GM18507 (cell line): ENCODE measurements around the gene WDR74.

ENCODE experiments used
- DNase-seq: peaks from one replicate; pipeline ENCODE4 v3.0.0; 2011; ENCODE audit warnings: low read depth; ENCODE audit not compliant: insufficient read length; ENCODE audit errors: extremely low spot score
- FAIRE-seq: peaks from 2 replicates; lab custom pipeline; 2011; peaks lifted over from hg19 to GRCh38; lab: Jason Lieb, UNC

WDR74 gene

GRCh38 chr11:62805076-62805892 lies 34.1 kb downstream of the WDR74 start, which contains the start of gene NXF1:
Gene NXF1, minus strand, starts transcription at chr11:62805440. Its CDS starts 84 bp downstream, at chr11:62805356.
- peak; percentile 85 for FAIRE-seq
- peak; percentile 98 for DNase-seq

- FAIRE-seq (peak; percentile 47), DNase-seq (no peak)
These were observed 34.9 kb downstream of the WDR74 start for GRCh38 chr11:62804310-62805075.

GRCh38 chr11:62801071-62801470 lies 38.3 kb downstream of the WDR74 start:
- FAIRE-seq (no peak), DNase-seq (no peak)

GRCh38 chr11:62799486-62799885 lies 39.9 kb downstream of the WDR74 start:
- DNase-seq (no peak), FAIRE-seq (no peak)

- DNase-seq (no peak), FAIRE-seq (no peak)
These were observed 43.1 kb downstream of the WDR74 start for GRCh38 chr11:62796281-62796680.

GRCh38 chr11:62794201-62794775 lies 45.1 kb downstream of the WDR74 start:
- no peak for FAIRE-seq
- DNase-seq: no peak

- DNase-seq (no peak), FAIRE-seq (no peak)
These were observed 47.2 kb downstream of the WDR74 start for GRCh38 chr11:62792202-62792575.

- DNase-seq (peak; percentile 83), FAIRE-seq (peak; percentile 73)
These were observed 47.7 kb downstream of the WDR74 start, which contains the start of gene TMEM223 for GRCh38 chr11:62791501-62792201. Gene TMEM223, minus strand, starts transcription at chr11:62792006. Its CDS starts 12 bp downstream, at chr11:62791994.

- DNase-seq (no peak), FAIRE-seq (no peak)
These were observed 49.8 kb downstream of the WDR74 start for GRCh38 chr11:62789576-62789975.

- no peak for DNase-seq
- FAIRE-seq: no peak
These were observed 50.4 kb downstream of the WDR74 start for GRCh38 chr11:62788991-62789390.

- FAIRE-seq (peak; percentile 87), DNase-seq (peak; percentile 92)
These were observed 52.2 kb downstream of the WDR74 start, which contains the start of gene TMEM179B for GRCh38 chr11:62787005-62787759. Gene TMEM179B, plus strand, starts transcription at chr11:62787402. Its CDS starts 30 bp downstream, at chr11:62787432.

- peak; percentile 78 for DNase-seq
- FAIRE-seq: peak; percentile 60
These were observed 52.9 kb downstream of the WDR74 start for GRCh38 chr11:62786318-62787004.
